KOPT-K1 (cell line): ENCODE measurements around the gene PRR16.
"Not testable (repeated sequence)": the region's sequence is repeated elsewhere in the genome, so short reads cannot be mapped to it uniquely, and the experiment has no call there.

ENCODE experiments used
- H3K27ac ChIP-seq: fragments of 200-600 bp; sonication (generic); 2 replicates; pipeline ENCODE4 v1.5.1; 2016; ENCODE audit warnings: antibody characterized with exemption, mild to moderate bottlenecking, low read depth, low read length; ENCODE audit not compliant: poor library complexity, severe bottlenecking
- H3K36me3 ChIP-seq: fragments of 200-600 bp; sonication (generic); 2 replicates; pipeline ENCODE4 v1.5.1; 2017; ENCODE audit warnings: antibody characterized with exemption, mild to moderate bottlenecking, low read length, moderate library complexity; ENCODE audit not compliant: insufficient read depth
- H3K9me3 ChIP-seq: fragments of 200-600 bp; sonication (generic); 2 replicates; pipeline ENCODE4 v1.5.1; 2017; ENCODE audit warnings: antibody characterized with exemption, low read length, mild to moderate bottlenecking; ENCODE audit not compliant: insufficient read depth, poor library complexity, severe bottlenecking

The PRR16 gene

GRCh38 chr5:120463991-120464626 is at the start of gene PRR16:
TSS of gene PRR16 (plus strand) at chr5:120464300.
- H3K9me3 ChIP-seq: no peaks in the 10 kb centered on the region
- no peak within 1 kb of the TSS for H3K27ac ChIP-seq
- H3K36me3 ChIP-seq: no peaks in the 10 kb centered on the region

- H3K36me3 ChIP-seq: no peaks in the 10 kb centered on the region
- H3K27ac ChIP-seq: no peak overlapping the region
- H3K9me3 ChIP-seq: no peaks in the 10 kb centered on the region
These were observed 48.1 kb upstream of the PRR16 start for GRCh38 chr5:120415985-120416384.

DNA sequence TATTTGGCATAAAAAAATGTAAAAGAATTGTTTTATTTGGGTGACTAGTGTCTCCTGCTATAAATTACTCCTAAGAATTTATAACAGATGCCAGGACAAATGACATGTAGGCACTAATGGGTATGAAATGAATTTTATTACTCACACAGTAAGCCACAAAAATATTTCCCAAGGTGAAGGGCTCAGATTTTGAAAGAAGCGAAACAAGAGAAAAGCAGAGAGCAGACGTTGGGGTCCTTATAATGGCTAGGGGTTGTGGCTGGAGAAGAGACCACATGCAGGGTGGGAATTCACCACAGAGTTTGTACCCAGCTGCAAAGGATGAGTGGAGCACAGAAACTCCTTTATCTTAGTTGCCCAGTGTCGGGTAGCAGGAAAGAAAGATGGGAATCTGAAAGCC is 45.0 kb upstream of the PRR16 start:
- Histone ChIP-seq H3K9me3 (no peaks in the 10 kb centered on the region), H3K27ac (no peak overlapping the region), H3K36me3 (no peaks in the 10 kb centered on the region)

- not testable (repeated sequence) for H3K9me3 ChIP-seq, H3K36me3 ChIP-seq, H3K27ac ChIP-seq
These were observed 37.3 kb upstream of the PRR16 start for GRCh38 chr5:120426633-120427275.

DNA sequence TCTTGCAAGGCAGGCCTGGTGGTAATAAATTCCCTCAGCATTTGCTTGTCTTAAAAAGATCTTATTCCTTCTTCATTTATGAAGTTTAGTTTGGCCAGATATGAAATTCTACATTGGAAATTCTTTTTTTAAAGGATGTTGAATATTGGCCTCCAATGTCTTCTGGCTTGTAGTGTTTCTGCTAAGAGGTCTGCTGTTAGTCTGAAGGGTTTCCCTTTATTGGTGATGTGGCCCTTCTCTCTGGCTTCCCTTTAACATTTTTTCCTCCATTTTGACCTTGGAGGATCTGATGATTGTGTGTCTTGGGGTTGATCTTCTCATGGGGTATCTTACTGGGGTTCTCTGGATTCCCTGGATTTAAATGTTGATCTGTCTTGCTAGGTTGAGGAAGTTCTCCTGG is 33.5 kb upstream of the PRR16 start:
- no peaks in the 10 kb centered on the region for H3K9me3 ChIP-seq
- no peak overlapping the region for H3K27ac ChIP-seq
- H3K36me3 ChIP-seq: no peaks in the 10 kb centered on the region

DNA sequence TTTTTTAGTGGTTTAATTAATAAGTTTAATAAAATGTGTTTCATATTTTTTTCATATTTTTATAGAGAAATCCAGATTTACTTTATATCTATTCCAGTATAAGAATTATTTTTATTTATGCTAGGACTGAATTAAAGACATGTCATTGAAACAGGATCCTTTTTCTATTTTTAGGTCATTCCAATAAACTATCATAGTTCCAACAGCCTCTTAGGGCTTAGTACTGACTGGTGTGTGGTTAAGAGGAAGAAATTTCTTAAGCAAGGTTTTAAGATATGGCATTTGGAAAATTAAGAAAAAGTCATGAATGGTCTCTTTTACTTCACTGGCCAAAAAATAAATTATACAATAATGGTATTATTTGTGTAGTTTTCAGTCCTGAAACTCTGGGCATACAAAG is 31.2 kb upstream of the PRR16 start:
- no peak overlapping the region for H3K27ac ChIP-seq
- no peaks in the 10 kb centered on the region for H3K36me3 ChIP-seq
- no peaks in the 10 kb centered on the region for H3K9me3 ChIP-seq

DNA sequence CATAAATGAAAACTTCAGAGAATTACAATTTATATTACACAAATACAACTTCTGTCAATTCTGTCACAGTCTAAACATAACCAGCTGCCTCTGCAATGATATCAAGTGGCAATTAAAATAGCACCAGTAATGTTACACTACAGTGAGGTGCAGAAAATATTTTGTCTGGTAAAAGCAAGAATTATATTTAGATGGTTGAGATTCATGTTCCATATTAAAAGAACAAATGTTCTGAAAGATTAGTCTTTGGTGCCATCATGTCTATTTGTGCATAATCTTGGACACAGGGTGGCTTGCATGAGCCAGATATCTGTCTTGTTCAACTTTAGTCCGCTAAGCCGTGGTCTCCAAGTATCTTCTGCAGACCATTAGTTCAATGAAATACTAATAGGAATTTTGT is 29.0 kb upstream of the PRR16 start:
- Histone ChIP-seq H3K27ac (no peak overlapping the region), H3K9me3 (no peaks in the 10 kb centered on the region), H3K36me3 (no peaks in the 10 kb centered on the region)

GRCh38 chr5:120436996-120437395 is 27.1 kb upstream of the PRR16 start:
- H3K36me3 ChIP-seq: no peaks in the 10 kb centered on the region
- H3K9me3 ChIP-seq: no peaks in the 10 kb centered on the region
- no peak overlapping the region for H3K27ac ChIP-seq

- Histone ChIP-seq H3K9me3 (no peaks in the 10 kb centered on the region), H3K27ac (no peak overlapping the region), H3K36me3 (no peaks in the 10 kb centered on the region)
These were observed 21.4 kb upstream of the PRR16 start for GRCh38 chr5:120442694-120443093.

DNA sequence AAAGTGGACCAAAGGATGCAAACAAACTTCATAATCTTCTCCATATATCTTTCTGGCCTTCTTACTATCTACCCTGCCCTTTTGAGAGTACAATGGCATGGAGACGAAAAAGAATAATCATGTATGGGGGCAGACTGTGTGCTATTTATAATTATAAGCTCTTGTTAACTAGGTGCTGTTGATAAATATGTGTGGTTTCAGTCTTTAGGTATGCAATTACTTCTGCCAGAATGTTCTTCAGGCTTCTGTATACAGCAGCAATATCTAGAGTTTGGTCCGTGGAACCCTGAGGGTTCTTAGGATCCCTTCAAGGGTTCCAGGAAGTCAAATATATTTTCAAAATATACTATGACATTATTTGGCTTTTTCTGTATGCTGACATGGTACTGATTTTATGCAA is 20.5 kb upstream of the PRR16 start:
- H3K27ac ChIP-seq: no peak overlapping the region
- H3K36me3 ChIP-seq: no peaks in the 10 kb centered on the region
- H3K9me3 ChIP-seq: no peaks in the 10 kb centered on the region

DNA sequence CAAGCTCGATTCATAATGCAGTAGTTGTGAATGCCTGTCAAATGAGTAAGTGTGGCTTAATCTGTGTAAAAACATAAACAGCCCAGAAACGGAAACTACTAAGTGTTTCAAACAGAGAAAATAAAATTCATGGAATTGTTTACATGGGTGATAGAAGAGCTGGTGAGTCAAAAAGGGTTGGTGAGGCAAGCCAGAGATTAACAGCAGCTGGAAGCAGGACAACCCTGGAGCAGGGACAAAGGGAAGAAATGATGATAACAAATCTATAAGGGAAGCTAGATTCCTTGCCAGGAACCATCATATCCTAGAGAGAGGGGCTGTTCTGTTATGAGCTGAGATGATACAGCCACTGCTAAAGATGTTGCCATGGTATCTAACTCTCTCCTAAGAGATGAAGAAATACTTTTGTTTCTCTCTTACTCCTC is 18.0 kb upstream of the PRR16 start:
- H3K36me3 ChIP-seq: no peaks in the 10 kb centered on the region
- H3K27ac ChIP-seq: no peak overlapping the region
- H3K9me3 ChIP-seq: no peaks in the 10 kb centered on the region

GRCh38 chr5:120446901-120447300 is 17.2 kb upstream of the PRR16 start:
- H3K36me3 ChIP-seq: no peaks in the 10 kb centered on the region
- no peaks in the 10 kb centered on the region for H3K9me3 ChIP-seq
- no peak overlapping the region for H3K27ac ChIP-seq

DNA sequence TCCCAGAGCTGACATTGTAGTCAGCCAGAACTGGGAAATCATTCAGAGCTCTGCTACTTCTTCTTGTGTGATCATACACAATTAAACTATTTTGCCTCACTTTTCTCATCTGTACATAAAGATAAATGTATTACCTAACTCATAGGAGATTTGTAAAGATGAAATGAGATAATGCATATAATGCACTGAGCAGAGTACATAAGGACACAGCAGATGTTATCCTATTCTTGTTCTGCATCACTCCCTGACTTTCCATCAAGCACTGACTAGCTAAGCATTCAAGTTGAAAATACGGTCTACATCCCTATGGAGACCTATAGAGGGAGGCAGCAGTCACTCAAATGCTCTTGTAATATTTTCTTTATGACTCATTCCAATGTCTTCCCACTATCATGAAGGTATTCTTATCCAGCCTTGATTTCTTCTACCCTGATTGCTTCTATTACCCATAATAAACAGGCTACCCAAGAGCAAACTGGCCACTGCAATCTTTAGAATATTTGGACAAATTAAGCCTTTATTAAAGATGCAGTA is 16.3 kb upstream of the PRR16 start:
- Histone ChIP-seq H3K36me3 (no peaks in the 10 kb centered on the region), H3K27ac (no peak overlapping the region), H3K9me3 (no peaks in the 10 kb centered on the region)

DNA sequence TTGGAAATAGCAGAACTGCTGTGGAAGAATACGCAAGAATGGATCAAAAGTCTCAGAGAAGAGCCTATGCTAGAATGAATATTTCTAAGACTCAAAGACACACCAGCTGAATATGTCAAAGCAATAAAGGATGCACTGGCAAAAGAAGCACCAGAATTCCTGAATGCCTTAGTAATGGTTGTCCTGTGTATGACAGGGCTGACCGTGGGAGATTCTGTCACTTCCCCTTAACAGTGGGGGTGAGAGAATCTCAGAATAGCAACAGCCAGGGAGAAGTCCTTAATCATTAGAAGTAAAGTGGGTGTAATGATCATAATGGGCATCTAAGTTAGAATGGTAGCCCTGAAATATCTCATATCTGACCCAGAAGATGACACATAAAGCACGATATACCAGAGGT is 14.6 kb upstream of the PRR16 start:
- Histone ChIP-seq H3K9me3 (no peaks in the 10 kb centered on the region), H3K27ac (no peak overlapping the region), H3K36me3 (no peaks in the 10 kb centered on the region)

- Histone ChIP-seq H3K27ac (no peak overlapping the region), H3K9me3 (no peaks in the 10 kb centered on the region), H3K36me3 (no peaks in the 10 kb centered on the region)
These were observed 13.2 kb upstream of the PRR16 start for GRCh38 chr5:120450910-120451309.

- H3K27ac ChIP-seq: no peak overlapping the region
- no peaks in the 10 kb centered on the region for H3K36me3 ChIP-seq
- no peaks in the 10 kb centered on the region for H3K9me3 ChIP-seq
These were observed 12.7 kb upstream of the PRR16 start for GRCh38 chr5:120451445-120451844.
